K562 (cell line): ENCODE data around the gene DGUOK. TPM values are rescaled to one million over a fixed set of nuclear protein-coding genes. Genes with fewer than 3 reads are reported as not detected.

Experiments
- BHLHE40 ChIP-seq: IDR thresholded peaks from 2 replicates; pipeline ENCODE4 v1.6.1; 2011; ENCODE audit warnings: low read length, improper control_type of control experiment
- BMI1 ChIP-seq: fragments of 150-350 bp; IDR thresholded peaks from 2 replicates; pipeline ENCODE4 v1.6.1; 2014; ENCODE audit warnings: low read length
- CBX3 ChIP-seq, 2 experiments: IDR thresholded peaks; 1 replicate in 1 of 2; 2 replicates in 1 of 2; pipeline ENCODE4 v1.6.1; 2012; ENCODE audit warnings: inconsistent platforms in 2 of 2, low read length in 2 of 2, borderline replicate concordance in 1 of 2, control low read depth in 1 of 2
- FOXA3 ChIP-seq, 2 experiments: fragments of 450-650 bp in 1 of 2; sonication (generic) in 1 of 2; formaldehyde crosslinking; IDR thresholded peaks in 1 of 2; conservative IDR thresholded peaks in 1 of 2; 2 replicates each; pipeline versions ENCODE4 v1.4.0 to v1.8.0; 2020 to 2022; ENCODE audit warnings: mild to moderate bottlenecking in 2 of 2, missing genetic modification reagents in 1 of 2
- HMG20A ChIP-seq: fragments of 450-650 bp; formaldehyde crosslinking; conservative IDR thresholded peaks from 2 replicates; pipeline ENCODE4 v1.4.0; 2020; ENCODE audit warnings: mild to moderate bottlenecking, mixed read lengths
- HNRNPH1 ChIP-seq: fragments of 200-400 bp; formaldehyde crosslinking; optimal IDR thresholded peaks from 2 replicates; pipeline ENCODE3; 2017; ENCODE audit warnings: low read depth, mild to moderate bottlenecking, low read length, moderate library complexity
- NFXL1 ChIP-seq: fragments of 450-650 bp; formaldehyde crosslinking; IDR thresholded peaks from 2 replicates; pipeline ENCODE4 v1.4.0; 2021; ENCODE audit warnings: mild to moderate bottlenecking
- NR3C1 ChIP-seq: sonication (generic); formaldehyde crosslinking; IDR thresholded peaks from 2 replicates; pipeline ENCODE4 v1.8.1; 2022; ENCODE audit warnings: missing genetic modification reagents
- RBM17 ChIP-seq: fragments of 200-400 bp; formaldehyde crosslinking; IDR thresholded peaks from 2 replicates; pipeline ENCODE4 v1.6.1; 2017; ENCODE audit warnings: low read depth, mild to moderate bottlenecking, low read length, borderline replicate concordance
- SREBF2 ChIP-seq: sonication (generic); formaldehyde crosslinking; IDR thresholded peaks from 2 replicates; pipeline ENCODE4 v1.4.0; 2020; ENCODE audit warnings: mild to moderate bottlenecking, missing genetic modification reagents
- TSC22D4 ChIP-seq: fragments of 450-650 bp; IDR thresholded peaks from 2 replicates; pipeline ENCODE4 v1.6.1; 2016; ENCODE audit warnings: missing genetic modification characterization, missing biosample characterization, control low read depth
- ZBTB1 ChIP-seq: sonication (generic); formaldehyde crosslinking; IDR thresholded peaks from 2 replicates; pipeline ENCODE4 v1.8.1; 2023; ENCODE audit warnings: missing genetic modification reagents, low read depth, mild to moderate bottlenecking, borderline replicate concordance
- ZBTB26 ChIP-seq: fragments of 450-650 bp; formaldehyde crosslinking; IDR thresholded peaks from 2 replicates; pipeline ENCODE4 v1.4.0; 2022; ENCODE audit warnings: missing genetic modification characterization
- ZBTB8A ChIP-seq: fragments of 450-650 bp; IDR thresholded peaks from 2 replicates; pipeline ENCODE4 v1.6.1; 2018; ENCODE audit warnings: mild to moderate bottlenecking, moderate library complexity; ENCODE audit not compliant: partially characterized antibody
- ZEB2 ChIP-seq: fragments of 450-650 bp; IDR thresholded peaks from 2 replicates; pipeline ENCODE4 v1.6.1; 2016
- ZNF212 ChIP-seq: fragments of 450-650 bp; formaldehyde crosslinking; IDR thresholded peaks from 2 replicates; pipeline ENCODE4 v1.4.0; 2020; ENCODE audit warnings: mild to moderate bottlenecking
- ZNF318 ChIP-seq, 2 experiments: fragments of 450-650 bp; IDR thresholded peaks; 2 replicates each; pipeline ENCODE4 v1.6.1; 2016; ENCODE audit warnings: mild to moderate bottlenecking in 2 of 2, borderline replicate concordance in 1 of 2, low read depth in 1 of 2, moderate library complexity in 1 of 2
- ZNF354B ChIP-seq: fragments of 250-450 bp; sonication (Bioruptor Pico); IDR thresholded peaks from 2 replicates; pipeline ENCODE4 v1.4.0; 2020
- ZNF668 ChIP-seq: fragments of 250-450 bp; sonication (Bioruptor Pico); IDR thresholded peaks from 2 replicates; pipeline ENCODE4 v1.8.0; 2022; ENCODE audit warnings: mild to moderate bottlenecking, inconsistent platforms
- polyA plus RNA-seq, 8 experiments: library from polyadenylated mRNA; depleted of rRNA in 4 of 8; stranded (reverse) in 5 of 8; unstranded in 3 of 8; fragments of >200 nt; fragmentation: Nextera tagmentation in 2 of 8; fragmentation: Illumina TruSeq in 1 of 8; extraction: Ambion mirVana in 2 of 8; extraction: Trizol in 1 of 8; gene quantifications; 2 replicates each; pipeline versions ENCODE4 v1.2.1 to v1.2.3, GENCODE V29; 2011 to 2014; ENCODE audit warnings: inconsistent platforms in 1 of 8, missing spikeins in 1 of 8
- total RNA-seq, 7 experiments: library from RNA; depleted of rRNA in 6 of 7; stranded (reverse); fragments of >200 nt in 6 of 7; fragmentation: Illumina TruSeq in 2 of 7; extraction: Trizol in 2 of 7; gene quantifications; 2 replicates each; pipeline versions ENCODE4 v1.2.1 to v1.2.3, GENCODE V29; 2011 to 2021; ENCODE audit warnings: low replicate concordance in 1 of 7

Gene DGUOK
- total and polyA plus RNA-seq, 9 of the 15 experiments (the other 6 are each of a cell fraction or from before 2014, with no cell fraction given): 67.0 to 288 (median 126) TPM

- TF ChIP-seq ZBTB1 (CRISPR knock-in tag) (no peak), FOXA3 (CRISPR knock-in tag; conservative IDR thresholded peaks at IDR 0.05 in 1 of 2, IDR thresholded peaks at IDR 0.05 in 1 of 2) (no peak), ZNF668 (CRISPR knock-in tag) (no peak), RBM17 (no peak), BHLHE40 (no peak), ZEB2 (no peak), HNRNPH1 (no peak), ZNF212 (CRISPR knock-in tag) (no peak), SREBF2 (no peak), ZNF318 (IDR thresholded peaks at IDR 0.05; ENCODE audit: borderline replicate concordance in 1 of 2, low read depth in 1 of 2) (no peak), ZBTB26 (CRISPR knock-in tag) (no peak), CBX3 (IDR thresholded peaks at IDR 0.05; ENCODE audit: borderline replicate concordance in 1 of 2, low read length in 2 of 2) (no peak), ZNF354B (CRISPR knock-in tag) (no peak), NR3C1 (no peak), NFXL1 (no peak), BMI1 (no peak), TSC22D4 (tag) (no peak), ZBTB8A (no peak), HMG20A (CRISPR knock-in tag) (no peak)
Observed at GRCh38 chr2:73970850-73971471, 44.3 kb downstream of the DGUOK start (continued).
